HG02943 (cell line): Measurements from ENCODE around the gene WDR72.
"Not testable (repeated sequence)": the region's sequence is repeated elsewhere in the genome, so short reads cannot be mapped to it uniquely, and the experiment has no call there.

ENCODE experiments used
- ATAC-seq: cut with Tn5 transposase; IDR thresholded peaks from one replicate; pipeline ENCODE4 v1.9.1; 2021; ENCODE audit warnings: mild to moderate bottlenecking, low read depth, moderate library complexity; ENCODE audit not compliant: unreplicated experiment

WDR72 gene

DNA sequence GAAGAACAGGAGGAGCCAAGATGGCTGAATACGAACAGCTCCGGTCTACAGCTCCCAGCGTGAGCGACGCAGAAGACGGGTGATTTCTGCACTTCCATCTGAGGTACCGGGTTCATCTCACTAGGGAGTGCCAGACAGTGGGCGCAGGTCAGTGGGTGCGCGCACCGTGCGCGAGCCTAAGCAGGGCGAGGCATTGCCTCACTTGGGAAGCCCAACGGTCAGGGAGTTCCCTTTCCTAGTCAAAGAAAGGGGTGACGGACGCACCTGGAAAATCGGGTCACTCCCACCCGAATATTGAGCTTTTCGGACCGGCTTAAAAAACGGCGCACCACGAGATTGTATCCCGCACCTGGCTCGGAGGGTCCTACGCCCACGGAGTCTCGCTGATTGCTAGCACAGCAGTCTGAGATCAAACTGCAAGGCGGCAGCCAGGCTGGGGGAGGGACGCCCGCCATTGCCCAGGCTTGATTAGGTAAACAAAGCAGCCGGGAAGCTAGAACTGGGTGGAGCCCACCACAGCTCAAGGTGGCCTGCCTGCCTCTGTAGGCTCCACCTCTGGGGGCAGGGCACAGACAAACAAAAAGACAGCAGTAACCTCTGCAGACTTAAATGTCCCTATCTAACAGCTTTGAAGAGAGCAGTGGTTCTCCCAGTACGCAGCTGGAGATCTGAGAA is 218.7 kb downstream of the WDR72 start:
- ATAC-seq = not testable (repeated sequence)

DNA sequence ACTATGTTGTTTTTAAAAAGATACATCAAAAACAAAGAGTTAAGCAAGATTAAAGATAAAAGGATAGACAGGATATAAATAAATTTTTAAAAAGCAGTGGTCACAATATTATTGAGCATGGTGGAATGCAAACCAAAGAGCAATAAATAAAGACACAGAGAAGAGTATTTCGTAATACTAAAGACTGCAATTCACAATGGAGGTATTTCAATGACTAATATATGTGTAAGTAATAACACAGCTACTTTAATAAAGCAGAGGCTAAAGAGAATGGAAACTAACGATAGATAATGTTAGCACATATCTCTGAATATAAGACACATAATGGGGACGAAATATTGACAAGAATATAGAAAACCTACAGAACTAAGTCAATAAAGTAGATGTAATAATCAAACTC is 219.6 kb downstream of the WDR72 start:
- no peak for ATAC-seq

DNA sequence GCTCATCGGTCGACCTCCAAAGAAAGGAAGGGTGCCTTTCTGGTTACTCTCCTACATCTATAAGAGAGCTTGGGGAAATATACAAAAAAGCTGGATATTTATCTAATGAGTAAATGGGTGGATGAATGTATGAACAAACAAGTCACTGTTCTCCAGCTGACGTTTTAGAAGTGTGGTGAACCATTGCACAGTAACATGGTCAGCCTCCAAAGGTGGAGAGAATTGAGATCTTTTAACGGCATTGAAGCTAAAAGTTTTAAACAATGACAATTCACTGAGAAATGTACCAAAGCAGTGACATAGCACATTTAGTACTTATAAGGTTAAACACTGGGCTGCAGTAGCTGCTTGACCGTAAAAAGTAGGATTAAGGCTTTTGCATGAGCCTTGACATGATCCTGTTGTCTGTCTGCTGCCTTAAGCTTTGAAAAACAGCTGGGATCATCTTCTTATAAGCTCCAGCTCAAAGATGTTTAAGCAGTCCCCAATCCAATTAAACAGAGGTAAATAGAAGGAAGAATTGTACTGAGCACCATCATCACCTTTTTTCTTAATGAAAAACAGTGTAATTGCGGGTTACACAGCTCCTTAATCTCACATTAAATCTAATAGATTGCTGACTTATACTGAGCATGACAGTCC is 222.9 kb downstream of the WDR72 start:
- ATAC-seq = no peak

DNA sequence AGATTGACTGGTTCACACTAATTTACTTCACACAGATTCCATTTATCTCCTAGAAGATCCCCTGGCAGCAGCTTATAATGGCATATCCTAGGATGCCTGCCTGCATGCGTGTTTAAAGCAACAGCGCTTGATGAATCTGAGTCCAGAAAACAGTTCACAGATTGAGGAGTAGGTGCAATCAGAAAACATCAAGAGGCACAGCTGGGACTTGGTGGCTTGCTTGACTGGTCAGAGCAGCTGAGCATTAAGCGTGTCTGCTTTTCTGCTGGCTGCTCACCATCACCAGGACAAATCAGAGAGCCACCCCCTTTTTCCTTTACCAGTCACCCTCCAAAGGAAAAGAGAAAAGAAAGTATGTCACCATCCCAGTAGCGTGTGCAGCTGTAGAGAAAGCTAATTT is 223.6 kb downstream of the WDR72 start:
- ATAC-seq = no peak

DNA sequence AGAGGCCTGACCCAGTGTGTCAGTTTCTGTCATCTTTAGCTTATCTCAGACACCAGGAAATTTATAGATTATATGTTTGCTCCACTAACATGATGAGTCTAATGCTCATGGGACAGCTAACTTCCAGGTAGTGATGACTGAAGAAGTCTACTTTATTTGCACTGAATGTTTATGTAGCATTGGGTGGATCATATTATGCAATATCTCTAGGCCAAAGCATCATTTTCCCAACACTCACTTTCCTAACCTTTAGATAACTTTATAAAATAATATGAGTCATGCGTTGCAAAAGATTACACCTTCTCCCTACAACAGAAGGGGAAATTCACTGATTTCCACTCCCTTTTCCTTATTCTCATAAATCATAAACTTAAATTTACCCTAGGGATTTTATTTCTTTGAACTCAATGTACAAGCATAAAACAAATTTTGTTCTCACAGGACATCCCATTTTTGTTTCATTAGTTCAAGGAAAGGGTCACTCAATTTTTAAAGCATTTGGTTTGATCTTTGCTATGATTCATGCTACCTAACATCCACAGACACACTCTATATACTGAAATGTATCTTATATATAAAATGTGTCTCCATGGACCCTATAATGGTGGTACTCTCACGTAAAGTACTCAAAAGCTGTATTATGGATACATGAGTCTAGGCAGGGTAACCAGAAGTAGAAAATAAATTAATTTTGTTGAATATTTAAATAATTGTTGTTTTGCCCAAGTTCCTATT is 225.2 kb downstream of the WDR72 start:
- no peak for ATAC-seq

DNA sequence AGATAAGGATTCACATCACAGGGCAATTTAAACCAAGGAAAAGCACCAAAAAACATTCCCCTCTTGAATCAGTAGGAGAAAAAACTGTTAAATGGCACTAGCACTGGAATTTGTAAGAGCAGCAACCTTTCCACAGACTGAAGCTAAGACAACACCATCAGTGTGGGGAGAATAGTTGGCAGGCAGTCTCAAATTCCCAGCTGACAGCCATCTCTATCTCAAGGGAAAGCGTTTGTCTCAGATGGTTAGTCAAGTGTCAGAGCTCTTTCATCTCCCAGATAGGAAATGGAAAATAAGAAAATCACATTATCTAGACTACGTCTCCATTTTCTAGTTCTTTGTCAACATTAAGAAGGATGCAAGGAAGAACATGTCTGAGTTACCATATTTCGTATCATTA is 228.7 kb downstream of the WDR72 start:
- ATAC-seq = no peak

DNA sequence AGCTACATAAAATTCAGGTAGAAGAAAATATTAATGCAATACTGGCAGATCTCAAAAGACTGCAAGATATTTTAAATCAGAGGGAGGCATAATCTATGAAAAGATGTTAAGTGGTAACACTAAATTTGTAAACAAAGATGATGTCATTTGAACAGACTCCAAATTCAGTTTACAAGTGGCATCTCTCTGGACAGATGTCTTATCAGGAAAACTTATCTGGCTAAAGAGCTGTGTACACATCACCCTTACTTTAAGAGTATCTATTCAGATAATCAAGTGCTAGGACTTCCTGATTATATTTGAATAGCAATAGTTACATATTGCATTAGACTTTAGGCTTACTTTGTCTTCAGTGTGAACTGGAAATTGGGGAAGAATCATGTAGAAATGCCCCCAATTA is 231.5 kb downstream of the WDR72 start:
- ATAC-seq = no peak

DNA sequence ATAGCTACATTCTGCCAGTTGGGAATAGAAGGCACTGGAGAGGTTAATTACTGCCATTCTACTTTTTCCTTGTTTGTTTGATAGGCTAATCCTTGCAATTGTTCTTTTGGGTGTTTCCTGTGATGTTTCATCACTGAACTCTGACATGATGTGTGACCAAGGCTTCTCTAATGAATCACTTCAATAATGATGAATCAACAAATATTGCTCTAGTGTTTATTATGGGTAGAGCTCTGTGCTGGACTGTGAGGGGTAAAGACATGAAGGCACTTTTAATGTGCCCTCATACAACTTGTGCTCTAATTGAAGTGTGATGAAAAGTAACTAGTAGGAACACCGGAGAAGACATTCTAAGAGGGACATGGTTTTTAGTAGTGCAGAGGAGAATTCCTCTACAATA is 233.6 kb downstream of the WDR72 start:
- ATAC-seq = no peak

DNA sequence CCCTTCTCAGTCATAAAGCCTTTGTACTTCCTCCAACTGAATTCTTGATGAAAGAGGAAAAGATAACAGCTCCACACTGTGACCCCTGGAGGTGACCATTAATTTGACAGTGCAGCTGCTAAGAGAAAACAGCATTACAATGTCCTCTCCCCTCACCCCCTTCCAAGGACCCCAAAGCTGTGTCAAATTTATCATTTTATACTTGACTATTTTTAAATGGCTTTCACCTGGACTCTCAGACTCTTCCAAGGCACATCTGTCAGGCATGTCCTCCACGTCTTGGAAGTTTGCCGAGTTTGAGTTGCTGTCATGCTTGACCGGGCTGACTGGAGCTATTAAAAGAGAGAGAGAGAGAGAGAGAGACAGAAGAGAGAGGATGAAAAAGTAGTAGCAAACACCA is 236.5 kb downstream of the WDR72 start:
- no peak for ATAC-seq

DNA sequence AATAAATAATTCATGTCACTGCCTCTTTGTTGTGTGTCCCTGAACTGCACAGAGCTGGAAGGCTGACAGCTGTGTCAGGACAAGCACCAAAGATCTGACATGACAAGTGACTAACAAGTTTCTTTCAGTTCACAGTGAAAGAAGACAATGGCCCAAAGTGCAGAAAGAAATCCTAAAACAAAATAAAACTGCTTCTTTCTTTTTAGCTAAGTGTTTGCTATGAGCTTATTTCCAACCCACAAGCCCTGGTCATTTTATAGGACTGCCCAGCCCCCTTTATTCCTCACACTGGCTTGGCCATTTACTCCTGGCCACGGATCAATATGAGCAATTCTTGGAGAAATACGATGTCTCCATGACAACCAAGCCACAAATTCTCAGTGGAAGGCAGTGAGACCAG is 238.5 kb downstream of the WDR72 start:
- ATAC-seq = no peak

DNA sequence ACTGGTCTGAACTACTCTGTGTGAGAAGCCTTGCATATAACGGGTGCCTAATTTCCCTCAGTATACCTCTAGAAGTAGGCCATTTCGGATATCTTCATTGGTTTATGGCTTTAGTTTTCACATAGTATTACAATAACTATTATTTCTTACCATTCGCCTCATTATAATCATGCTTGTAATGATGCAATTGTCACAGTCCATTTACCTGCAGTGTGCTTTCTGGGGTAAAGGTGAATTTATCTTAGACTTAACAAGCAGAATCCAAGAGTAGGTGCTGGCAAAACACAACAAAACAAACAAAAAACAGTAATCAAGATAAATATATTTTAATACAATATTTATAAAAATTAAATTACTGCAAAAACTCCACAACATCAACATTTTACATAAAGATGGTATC is 246.0 kb downstream of the WDR72 start:
- ATAC-seq = no peak

DNA sequence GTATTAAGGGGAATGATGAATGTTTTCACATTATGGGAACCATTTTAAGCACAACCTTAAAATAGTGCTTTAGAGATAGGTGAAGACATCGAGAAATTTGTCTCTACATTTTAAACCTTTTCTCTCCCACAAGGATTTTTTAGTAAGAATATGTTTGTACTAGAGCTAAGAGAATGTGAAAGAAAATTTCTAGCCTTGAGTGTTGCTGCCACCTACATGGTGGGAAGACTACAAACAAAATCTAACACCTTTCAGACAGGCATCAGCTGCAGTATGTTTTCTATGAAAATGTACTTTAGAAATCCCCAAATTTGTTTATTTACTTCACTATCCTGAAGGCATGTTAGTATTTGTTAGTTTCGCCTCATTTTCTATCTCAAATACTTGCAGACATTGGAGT is 247.4 kb downstream of the WDR72 start:
- no peak for ATAC-seq

DNA sequence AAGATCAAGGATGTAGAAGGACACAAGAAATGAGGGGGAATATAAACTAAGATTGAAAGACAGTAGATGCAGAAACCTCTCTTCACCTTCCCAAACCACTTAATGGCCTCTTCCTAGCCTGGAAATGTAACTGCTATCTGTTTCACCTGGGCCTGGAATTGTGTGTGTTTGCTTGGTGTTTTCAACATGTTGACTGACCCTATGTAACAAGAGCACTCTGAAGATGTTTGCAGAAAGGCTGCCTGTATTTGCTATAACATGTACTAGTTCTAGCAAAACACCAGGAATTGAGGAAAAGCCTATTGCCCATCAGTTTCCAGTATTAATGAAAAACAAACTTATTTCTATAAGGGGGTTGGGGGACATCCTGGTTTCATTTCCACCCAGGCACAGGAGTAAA is 248.3 kb downstream of the WDR72 start:
- no peak for ATAC-seq

DNA sequence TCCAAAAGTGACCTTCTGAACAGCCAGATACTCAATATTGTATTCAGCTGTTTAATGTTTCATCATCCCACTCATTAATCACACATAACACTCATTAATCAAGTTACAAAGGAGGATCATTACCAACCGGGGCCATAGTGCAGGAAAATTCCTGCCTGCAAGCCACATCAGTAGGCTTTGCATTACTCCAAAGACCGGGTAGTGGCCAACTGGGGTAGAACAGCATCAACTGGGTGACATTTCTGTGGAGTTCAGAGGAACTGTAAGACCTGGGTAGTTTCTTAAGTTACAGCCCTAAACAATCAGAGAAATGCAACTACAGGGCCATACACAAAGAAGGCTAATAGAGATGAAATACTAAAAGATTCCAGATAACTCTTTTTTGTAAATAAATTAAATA is 253.1 kb downstream of the WDR72 start:
- no peak for ATAC-seq

DNA sequence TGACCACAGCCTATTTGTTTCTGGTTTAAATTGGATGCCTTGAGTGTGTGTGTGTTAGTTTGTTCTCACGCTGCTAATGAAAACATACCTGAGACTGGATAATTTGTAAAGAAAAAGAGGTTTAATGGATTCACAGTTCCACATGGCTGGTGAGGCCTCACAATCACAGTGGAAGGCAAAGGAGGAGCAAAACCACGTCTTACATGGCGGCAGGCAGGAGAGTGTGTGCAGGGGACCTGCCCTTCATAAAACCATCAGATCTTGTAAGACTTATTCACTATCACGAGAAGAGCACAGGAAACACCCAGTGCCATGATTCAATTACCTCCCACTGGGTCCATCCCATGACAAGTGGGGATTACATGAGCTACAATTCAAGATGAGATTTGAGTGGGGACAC is 260.5 kb downstream of the WDR72 start:
- no peak for ATAC-seq

DNA sequence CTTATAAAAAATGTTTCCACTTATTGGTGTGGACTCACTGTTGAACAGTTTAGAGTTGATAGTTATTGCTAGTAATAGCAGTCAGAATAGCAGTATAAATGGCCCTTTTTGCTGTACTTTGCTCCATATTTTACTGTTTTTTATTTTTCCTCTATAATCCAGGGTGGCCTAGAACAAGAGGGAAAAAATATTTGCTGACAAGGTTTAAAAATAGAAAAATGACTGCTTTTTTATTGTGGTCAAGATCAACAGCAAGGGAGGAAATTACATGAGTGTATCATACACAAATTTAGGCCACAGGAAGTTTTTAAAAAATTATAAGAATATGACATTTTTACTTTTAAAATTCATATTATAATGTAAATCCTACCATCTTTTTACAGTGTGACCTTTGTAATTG is 269.1 kb downstream of the WDR72 start:
- ATAC-seq = no peak

DNA sequence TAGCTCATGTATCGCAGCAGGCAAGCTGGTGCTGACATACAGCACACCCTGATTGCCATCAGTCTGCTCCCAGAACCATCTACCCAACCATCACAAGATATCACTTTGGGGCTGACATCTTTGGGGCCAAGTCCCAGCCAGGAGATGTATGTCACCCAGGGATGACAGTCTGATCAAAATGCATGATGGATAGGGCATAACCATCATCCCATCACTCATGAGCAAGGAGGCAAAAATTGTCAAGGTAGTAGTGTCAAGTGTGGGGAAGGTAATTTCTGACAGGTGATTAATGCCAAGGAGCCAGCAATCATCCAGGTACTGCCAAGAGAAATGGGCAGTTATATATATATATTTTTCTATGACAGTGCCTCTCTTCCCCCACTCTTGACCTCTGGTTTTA is 277.4 kb downstream of the WDR72 start:
- no peak for ATAC-seq

DNA sequence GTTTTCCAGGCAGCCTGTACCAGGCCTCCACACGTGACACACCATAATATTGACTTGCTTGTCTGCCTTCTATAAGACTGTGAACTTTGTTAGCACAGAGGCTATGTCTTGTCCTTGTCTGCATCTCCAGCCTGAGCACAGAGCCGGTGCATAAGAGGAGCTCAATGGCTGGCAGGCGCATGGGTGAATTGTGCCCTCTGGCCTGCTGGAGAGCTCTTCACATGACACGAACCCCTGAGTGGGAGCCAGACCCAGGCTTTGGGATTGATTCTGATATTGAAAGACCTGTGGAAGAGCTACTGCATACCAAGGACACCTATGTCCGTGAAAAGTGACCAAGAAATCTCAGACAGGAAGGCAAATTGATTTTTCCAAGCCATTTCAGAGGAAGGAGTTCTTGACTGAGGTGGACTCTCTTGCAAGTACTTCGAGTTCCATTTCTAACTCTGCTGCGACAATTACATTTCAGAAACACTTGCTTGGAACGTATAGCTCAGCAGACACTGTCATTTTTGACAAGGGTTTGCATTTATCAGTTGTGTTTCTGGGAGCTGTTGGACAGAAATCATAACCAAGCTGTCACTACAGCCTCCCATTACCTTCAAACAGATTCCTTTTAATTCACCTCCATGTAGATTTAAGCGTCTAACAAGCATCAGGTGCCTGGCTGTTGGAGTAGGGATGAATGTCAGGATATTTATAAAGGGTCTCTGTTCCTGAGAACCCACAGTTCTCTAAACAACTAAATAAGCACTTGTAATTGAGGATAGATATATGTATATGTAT is 281.3 kb downstream of the WDR72 start:
- no peak for ATAC-seq

DNA sequence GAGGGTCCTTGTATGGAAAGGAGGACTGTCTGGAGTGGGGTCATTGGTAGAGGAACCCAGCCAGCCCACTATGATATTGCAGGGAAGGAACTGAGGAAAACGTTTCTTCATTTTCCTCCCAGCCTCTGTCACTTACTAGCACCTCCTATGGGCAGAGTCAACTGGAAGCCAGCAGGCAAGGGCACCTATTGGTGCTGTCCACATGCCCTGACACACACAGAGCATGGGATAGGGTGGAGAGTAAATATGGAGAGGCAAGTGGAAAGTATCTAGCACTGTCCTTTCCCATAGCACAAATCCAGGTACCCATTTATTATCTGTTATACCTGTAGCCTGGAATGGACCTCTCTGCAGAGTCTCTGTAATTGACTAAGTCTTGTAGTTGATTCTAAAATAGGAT is 285.6 kb downstream of the WDR72 start:
- ATAC-seq = no peak

DNA sequence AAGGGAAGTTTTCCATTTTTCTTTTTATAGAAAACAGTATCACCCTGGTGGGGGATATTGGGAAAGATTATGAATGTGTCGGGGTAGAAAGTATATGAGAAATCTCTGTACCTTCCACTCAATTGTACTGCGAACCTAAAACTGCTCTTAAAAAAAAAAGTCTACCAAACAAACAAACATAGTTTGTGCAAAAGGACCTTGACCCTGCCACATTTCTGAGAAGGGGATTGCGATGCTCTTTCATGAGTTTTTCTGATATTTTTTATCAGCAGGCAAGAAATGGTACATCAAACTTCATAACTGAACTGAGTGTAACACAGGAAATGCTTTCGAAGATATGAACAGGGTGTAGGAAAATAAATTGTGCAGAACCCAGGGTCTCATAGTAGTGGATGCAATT is 286.0 kb downstream of the WDR72 start:
- ATAC-seq = no peak

DNA sequence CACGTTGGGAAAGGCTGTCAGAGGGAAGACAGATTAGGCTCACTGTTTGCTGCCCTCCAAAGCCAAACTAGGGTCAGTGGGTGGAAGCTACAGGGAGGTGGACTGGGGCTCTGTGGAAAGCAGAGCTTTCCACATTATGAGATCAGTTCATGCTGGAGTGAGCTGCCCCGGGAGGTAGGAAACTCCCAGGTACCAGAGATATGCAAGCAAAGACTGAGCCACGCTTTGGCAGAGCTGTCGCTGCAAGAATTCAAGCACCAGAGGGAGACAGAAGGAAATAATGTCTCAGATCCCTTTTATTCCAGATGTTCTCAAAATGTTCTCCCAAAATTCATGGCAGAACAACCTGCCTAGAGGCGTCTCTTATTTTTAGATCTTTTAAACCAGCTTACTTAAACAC is 286.6 kb downstream of the WDR72 start:
- ATAC-seq = no peak
